Activated CD8-positive, alpha-beta memory T cell treated with anti-CD3 and anti-CD28 coated beads, Interleukin-2, amount 50 U/mL, for 48 hours (primary cell): ENCODE data around the gene TGM2.

Source experiments
- DNase-seq: peaks from one replicate; pipeline ENCODE4 v3.0.0-alpha.2; 2020

Gene TGM2

GRCh38 chr20:38084425-38084951, 80.6 kb downstream of the TGM2 start:
- no peak for DNase-seq

GRCh38 chr20:38083338-38084048, 81.6 kb downstream of the TGM2 start:
- no peak for DNase-seq

- DNase-seq = no peak
Measured at GRCh38 chr20:38082894-38083293, 82.2 kb downstream of the TGM2 start.

GRCh38 chr20:38081575-38081974, 83.5 kb downstream of the TGM2 start:
- DNase-seq = no peak

GRCh38 chr20:38079353-38079752, 85.7 kb downstream of the TGM2 start:
- no peak for DNase-seq

GRCh38 chr20:38078084-38078483, 87.0 kb downstream of the TGM2 start:
- DNase-seq = no peak
